WTC11 (cell line): ENCODE results near the gene MT1B. TPM values are rescaled to one million over a fixed set of nuclear protein-coding genes. Genes with fewer than 3 reads are reported as not detected.

ENCODE experiments used
- ATAC-seq: fragments of 200-7000 bp; cut with Tn5 transposase; 2 replicates; pipeline ENCODE4 v1.10.0; 2021; ENCODE audit warnings: mild to moderate bottlenecking, moderate library complexity
- CTCF ChIA-PET: fragments of 300-600 bp; sonication (Branson Sonifier 250); formaldehyde crosslinking; loops from one replicate; lab custom pipeline; 2021; ENCODE audit warnings: antibody characterized with exemption; lab: Charles Lee
- POLR2A ChIA-PET: fragments of 350-600 bp; sonication (Branson Sonifier 250); formaldehyde crosslinking; loops from one replicate; lab custom pipeline; 2021; ENCODE audit warnings: antibody characterized with exemption; lab: Charles Lee
- DNase-seq: peaks from one replicate; pipeline ENCODE4 v3.0.0; 2021; ENCODE audit warnings: low spot score
- H3K27ac Mint-ChIP-seq: 2 replicates; pipeline ENCODE4 v1.8.0; 2021; ENCODE audit warnings: mixed read lengths
- H3K27me3 Mint-ChIP-seq: 2 replicates; pipeline ENCODE4 v1.8.0; 2021; ENCODE audit warnings: low read depth, mild to moderate bottlenecking, moderate library complexity, mixed read lengths
- H3K36me3 Mint-ChIP-seq: 2 replicates; pipeline ENCODE4 v1.8.0; 2021; ENCODE audit warnings: mixed read lengths
- H3K4me1 Mint-ChIP-seq: 2 replicates; pipeline ENCODE4 v1.8.0; 2022; ENCODE audit warnings: mixed read lengths
- H3K4me3 Mint-ChIP-seq: 2 replicates; pipeline ENCODE4 v1.8.0; 2021; ENCODE audit warnings: mild to moderate bottlenecking, moderate library complexity, mixed read lengths
- H3K9me3 Mint-ChIP-seq: 2 replicates; pipeline ENCODE4 v1.8.0; 2021; ENCODE audit warnings: mixed read lengths
- CREB1 ChIP-seq: sonication (generic); formaldehyde crosslinking; IDR thresholded peaks from 2 replicates; pipeline ENCODE4 v1.8.0; 2023; ENCODE audit warnings: mild to moderate bottlenecking, missing genetic modification reagents
- CREM ChIP-seq: sonication (generic); formaldehyde crosslinking; IDR thresholded peaks from 2 replicates; pipeline ENCODE4 v1.8.1; 2022; ENCODE audit warnings: mild to moderate bottlenecking, missing genetic modification reagents, moderate library complexity
- FOXP1 ChIP-seq: sonication (generic); formaldehyde crosslinking; IDR thresholded peaks from 2 replicates; pipeline ENCODE4 v1.8.0; 2022; ENCODE audit warnings: missing genetic modification reagents, mild to moderate bottlenecking, moderate library complexity, borderline replicate concordance
- HMGA2 ChIP-seq: fragments of 250-450 bp; sonication (Bioruptor Pico); IDR thresholded peaks from 2 replicates; pipeline ENCODE4 v1.4.0; 2021; ENCODE audit warnings: mild to moderate bottlenecking, moderate library complexity
- IRF1 ChIP-seq: sonication (generic); formaldehyde crosslinking; IDR thresholded peaks from 2 replicates; pipeline ENCODE4 v1.8.0; 2023; ENCODE audit warnings: missing genetic modification reagents
- NR2C2 ChIP-seq: sonication (generic); formaldehyde crosslinking; IDR thresholded peaks from 2 replicates; pipeline ENCODE4 v1.8.0; 2022; ENCODE audit warnings: mild to moderate bottlenecking, missing genetic modification reagents
- NR3C1 ChIP-seq: sonication (generic); formaldehyde crosslinking; conservative IDR thresholded peaks from 2 replicates; pipeline ENCODE4 v1.8.1; 2023; ENCODE audit warnings: low read depth, mild to moderate bottlenecking, missing genetic modification reagents
- SMAD3 ChIP-seq: sonication (generic); formaldehyde crosslinking; IDR thresholded peaks from 2 replicates; pipeline ENCODE4 v1.8.0; 2022; ENCODE audit warnings: missing genetic modification reagents, mild to moderate bottlenecking, borderline replicate concordance
- ZNF317 ChIP-seq: sonication (generic); formaldehyde crosslinking; IDR thresholded peaks from 2 replicates; pipeline ENCODE4 v1.8.1; 2023; ENCODE audit warnings: low read depth, mild to moderate bottlenecking, moderate library complexity, missing genetic modification reagents, borderline replicate concordance
- ZNF416 ChIP-seq: fragments of 250-450 bp; sonication (Bioruptor Pico); IDR thresholded peaks from 2 replicates; pipeline ENCODE4 v1.9.0; 2021; ENCODE audit warnings: mild to moderate bottlenecking, inconsistent platforms
- total RNA-seq: library from RNA; stranded (reverse); gene quantifications from 3 replicates; pipeline ENCODE4 v1.2.3, GENCODE V29; 2021
- TF ChIP-seq, protein P1 (sequence below): sonication (generic); formaldehyde crosslinking; IDR thresholded peaks from 2 replicates; pipeline ENCODE4 v1.8.1; 2023; ENCODE audit warnings: mild to moderate bottlenecking, missing genetic modification reagents, moderate library complexity
- TF ChIP-seq, protein P2 (sequence below): fragments of 250-450 bp; sonication (Bioruptor Pico); IDR thresholded peaks from 2 replicates; pipeline ENCODE4 v1.9.0; 2021; ENCODE audit warnings: moderate library complexity, mild to moderate bottlenecking, inconsistent platforms, borderline replicate concordance
- TF ChIP-seq, protein P3 (sequence below): sonication (generic); formaldehyde crosslinking; conservative IDR thresholded peaks from 2 replicates; pipeline ENCODE4 v1.8.1; 2022; ENCODE audit warnings: mild to moderate bottlenecking, missing genetic modification reagents
- TF ChIP-seq, protein P4 (sequence below): sonication (generic); formaldehyde crosslinking; IDR thresholded peaks from 2 replicates; pipeline ENCODE4 v1.8.0; 2023; ENCODE audit warnings: mild to moderate bottlenecking, missing genetic modification reagents
- TF ChIP-seq, protein P5 (sequence below): sonication (generic); formaldehyde crosslinking; IDR thresholded peaks from 2 replicates; pipeline ENCODE4 v1.8.1; 2023; ENCODE audit warnings: mild to moderate bottlenecking, moderate library complexity, missing genetic modification reagents
- TF ChIP-seq, protein P6 (sequence below): fragments of 250-450 bp; sonication (Bioruptor Pico); IDR thresholded peaks from 2 replicates; pipeline ENCODE4 v1.9.0; 2021; ENCODE audit warnings: mild to moderate bottlenecking, borderline replicate concordance

The MT1B gene
- total RNA-seq, 1 experiment from 2014 or later, result not detected

DNA sequence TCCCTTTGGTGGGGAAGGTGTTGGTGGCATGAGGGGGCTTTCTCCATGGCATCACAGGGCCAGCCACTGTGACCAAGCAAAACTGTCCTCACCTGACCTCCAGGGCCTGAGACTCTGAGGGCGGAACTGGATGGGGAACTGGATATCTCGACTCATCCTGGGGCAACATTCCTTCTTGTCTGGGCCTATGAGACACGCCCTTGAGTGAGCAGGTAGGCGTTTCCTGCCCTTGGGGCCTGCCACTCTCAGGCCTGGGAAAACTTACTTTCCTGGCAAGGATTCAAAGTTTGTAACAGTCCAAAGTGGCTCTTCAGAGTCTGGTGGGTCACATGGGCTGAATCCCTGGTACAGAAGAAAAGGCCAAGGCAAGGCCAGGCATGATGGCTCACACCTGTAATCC, 40.2 kb downstream of the MT1B start:
- POLR2A ChIA-PET, result interaction anchor here (0.5 kb wide), 1 partner anchor 239 kb away, joined by 3 read pairs; no protein-coding TSS in a partner anchor
- CTCF ChIA-PET, result interaction anchor here (1.4 to 1.5 kb wide), 2 partner anchors 10 to 91 kb away, joined by 4 to 5 read pairs; no protein-coding TSS in a partner anchor
- Mint-ChIP-seq H3K27me3 (no peaks in the 10 kb centered on the region), H3K9me3 (peaks cover 7% of the 10 kb centered on the region)
- DNase-seq (no peak), ATAC-seq (peak; percentile 94)
- no peak for TF ChIP-seq CREB1
- TF ChIP-seq IRF1, result no peak
- no peak for TF ChIP-seq NR3C1
- TF ChIP-seq FOXP1 (CRISPR knock-in tag), result no peak
- TF ChIP-seq, protein P1, sequence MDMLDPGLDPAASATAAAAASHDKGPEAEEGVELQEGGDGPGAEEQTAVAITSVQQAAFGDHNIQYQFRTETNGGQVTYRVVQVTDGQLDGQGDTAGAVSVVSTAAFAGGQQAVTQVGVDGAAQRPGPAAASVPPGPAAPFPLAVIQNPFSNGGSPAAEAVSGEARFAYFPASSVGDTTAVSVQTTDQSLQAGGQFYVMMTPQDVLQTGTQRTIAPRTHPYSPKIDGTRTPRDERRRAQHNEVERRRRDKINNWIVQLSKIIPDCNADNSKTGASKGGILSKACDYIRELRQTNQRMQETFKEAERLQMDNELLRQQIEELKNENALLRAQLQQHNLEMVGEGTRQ (CRISPR knock-in tag), result no peak
- TF ChIP-seq, protein P2, sequence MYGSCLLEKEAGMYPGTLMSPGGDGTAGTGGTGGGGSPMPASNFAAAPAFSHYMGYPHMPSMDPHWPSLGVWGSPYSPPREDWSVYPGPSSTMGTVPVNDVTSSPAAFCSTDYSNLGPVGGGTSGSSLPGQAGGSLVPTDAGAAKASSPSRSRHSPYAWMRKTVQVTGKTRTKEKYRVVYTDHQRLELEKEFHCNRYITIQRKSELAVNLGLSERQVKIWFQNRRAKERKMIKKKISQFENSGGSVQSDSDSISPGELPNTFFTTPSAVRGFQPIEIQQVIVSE, result no peak
- TF ChIP-seq SMAD3 (CRISPR knock-in tag), result no peak
- TF ChIP-seq, protein P3, sequence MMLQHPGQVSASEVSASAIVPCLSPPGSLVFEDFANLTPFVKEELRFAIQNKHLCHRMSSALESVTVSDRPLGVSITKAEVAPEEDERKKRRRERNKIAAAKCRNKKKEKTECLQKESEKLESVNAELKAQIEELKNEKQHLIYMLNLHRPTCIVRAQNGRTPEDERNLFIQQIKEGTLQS (CRISPR knock-in tag), result no peak
- no peak for TF ChIP-seq ZNF317
- no peak for TF ChIP-seq ZNF416 (CRISPR knock-in tag)
- TF ChIP-seq, protein P4, sequence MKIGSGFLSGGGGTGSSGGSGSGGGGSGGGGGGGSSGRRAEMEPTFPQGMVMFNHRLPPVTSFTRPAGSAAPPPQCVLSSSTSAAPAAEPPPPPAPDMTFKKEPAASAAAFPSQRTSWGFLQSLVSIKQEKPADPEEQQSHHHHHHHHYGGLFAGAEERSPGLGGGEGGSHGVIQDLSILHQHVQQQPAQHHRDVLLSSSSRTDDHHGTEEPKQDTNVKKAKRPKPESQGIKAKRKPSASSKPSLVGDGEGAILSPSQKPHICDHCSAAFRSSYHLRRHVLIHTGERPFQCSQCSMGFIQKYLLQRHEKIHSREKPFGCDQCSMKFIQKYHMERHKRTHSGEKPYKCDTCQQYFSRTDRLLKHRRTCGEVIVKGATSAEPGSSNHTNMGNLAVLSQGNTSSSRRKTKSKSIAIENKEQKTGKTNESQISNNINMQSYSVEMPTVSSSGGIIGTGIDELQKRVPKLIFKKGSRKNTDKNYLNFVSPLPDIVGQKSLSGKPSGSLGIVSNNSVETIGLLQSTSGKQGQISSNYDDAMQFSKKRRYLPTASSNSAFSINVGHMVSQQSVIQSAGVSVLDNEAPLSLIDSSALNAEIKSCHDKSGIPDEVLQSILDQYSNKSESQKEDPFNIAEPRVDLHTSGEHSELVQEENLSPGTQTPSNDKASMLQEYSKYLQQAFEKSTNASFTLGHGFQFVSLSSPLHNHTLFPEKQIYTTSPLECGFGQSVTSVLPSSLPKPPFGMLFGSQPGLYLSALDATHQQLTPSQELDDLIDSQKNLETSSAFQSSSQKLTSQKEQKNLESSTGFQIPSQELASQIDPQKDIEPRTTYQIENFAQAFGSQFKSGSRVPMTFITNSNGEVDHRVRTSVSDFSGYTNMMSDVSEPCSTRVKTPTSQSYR (CRISPR knock-in tag), result no peak
- TF ChIP-seq, protein P5, sequence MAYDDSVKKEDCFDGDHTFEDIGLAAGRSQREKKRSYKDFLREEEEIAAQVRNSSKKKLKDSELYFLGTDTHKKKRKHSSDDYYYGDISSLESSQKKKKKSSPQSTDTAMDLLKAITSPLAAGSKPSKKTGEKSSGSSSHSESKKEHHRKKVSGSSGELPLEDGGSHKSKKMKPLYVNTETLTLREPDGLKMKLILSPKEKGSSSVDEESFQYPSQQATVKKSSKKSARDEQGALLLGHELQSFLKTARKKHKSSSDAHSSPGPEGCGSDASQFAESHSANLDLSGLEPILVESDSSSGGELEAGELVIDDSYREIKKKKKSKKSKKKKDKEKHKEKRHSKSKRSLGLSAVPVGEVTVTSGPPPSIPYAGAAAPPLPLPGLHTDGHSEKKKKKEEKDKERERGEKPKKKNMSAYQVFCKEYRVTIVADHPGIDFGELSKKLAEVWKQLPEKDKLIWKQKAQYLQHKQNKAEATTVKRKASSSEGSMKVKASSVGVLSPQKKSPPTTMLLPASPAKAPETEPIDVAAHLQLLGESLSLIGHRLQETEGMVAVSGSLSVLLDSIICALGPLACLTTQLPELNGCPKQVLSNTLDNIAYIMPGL (CRISPR knock-in tag), result no peak
- TF ChIP-seq CREM (CRISPR knock-in tag), result no peak
- TF ChIP-seq, all 79 proteins: peak for 0
- peaks cover 7% of the 10 kb centered on the region for H3K4me1 Mint-ChIP-seq
- no peak overlapping the region for H3K4me3 Mint-ChIP-seq
- H3K27ac Mint-ChIP-seq, result 0 out of 2 replicates have a peak overlapping the region, but pooled peaks have one; percentile 15
- H3K36me3 Mint-ChIP-seq, result peaks cover 2% of the 10 kb centered on the region

GRCh38 chr16:56695246-56695645, 43.6 kb downstream of the MT1B start:
- TF ChIP-seq, protein P6, sequence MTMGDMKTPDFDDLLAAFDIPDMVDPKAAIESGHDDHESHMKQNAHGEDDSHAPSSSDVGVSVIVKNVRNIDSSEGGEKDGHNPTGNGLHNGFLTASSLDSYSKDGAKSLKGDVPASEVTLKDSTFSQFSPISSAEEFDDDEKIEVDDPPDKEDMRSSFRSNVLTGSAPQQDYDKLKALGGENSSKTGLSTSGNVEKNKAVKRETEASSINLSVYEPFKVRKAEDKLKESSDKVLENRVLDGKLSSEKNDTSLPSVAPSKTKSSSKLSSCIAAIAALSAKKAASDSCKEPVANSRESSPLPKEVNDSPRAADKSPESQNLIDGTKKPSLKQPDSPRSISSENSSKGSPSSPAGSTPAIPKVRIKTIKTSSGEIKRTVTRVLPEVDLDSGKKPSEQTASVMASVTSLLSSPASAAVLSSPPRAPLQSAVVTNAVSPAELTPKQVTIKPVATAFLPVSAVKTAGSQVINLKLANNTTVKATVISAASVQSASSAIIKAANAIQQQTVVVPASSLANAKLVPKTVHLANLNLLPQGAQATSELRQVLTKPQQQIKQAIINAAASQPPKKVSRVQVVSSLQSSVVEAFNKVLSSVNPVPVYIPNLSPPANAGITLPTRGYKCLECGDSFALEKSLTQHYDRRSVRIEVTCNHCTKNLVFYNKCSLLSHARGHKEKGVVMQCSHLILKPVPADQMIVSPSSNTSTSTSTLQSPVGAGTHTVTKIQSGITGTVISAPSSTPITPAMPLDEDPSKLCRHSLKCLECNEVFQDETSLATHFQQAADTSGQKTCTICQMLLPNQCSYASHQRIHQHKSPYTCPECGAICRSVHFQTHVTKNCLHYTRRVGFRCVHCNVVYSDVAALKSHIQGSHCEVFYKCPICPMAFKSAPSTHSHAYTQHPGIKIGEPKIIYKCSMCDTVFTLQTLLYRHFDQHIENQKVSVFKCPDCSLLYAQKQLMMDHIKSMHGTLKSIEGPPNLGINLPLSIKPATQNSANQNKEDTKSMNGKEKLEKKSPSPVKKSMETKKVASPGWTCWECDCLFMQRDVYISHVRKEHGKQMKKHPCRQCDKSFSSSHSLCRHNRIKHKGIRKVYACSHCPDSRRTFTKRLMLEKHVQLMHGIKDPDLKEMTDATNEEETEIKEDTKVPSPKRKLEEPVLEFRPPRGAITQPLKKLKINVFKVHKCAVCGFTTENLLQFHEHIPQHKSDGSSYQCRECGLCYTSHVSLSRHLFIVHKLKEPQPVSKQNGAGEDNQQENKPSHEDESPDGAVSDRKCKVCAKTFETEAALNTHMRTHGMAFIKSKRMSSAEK, result no peak
- TF ChIP-seq NR2C2 (CRISPR knock-in tag) (no peak), HMGA2 (CRISPR knock-in tag) (no peak)
- H3K27me3 Mint-ChIP-seq, result peaks cover under 1% of the 10 kb centered on the region; the same call in 1 of the 2 replicates
- CTCF ChIA-PET, result interaction anchor here (1.0 kb wide), 1 partner anchor 92 kb away, joined by 3 read pairs; no protein-coding TSS in a partner anchor
- H3K4me3 Mint-ChIP-seq, result no peak overlapping the region
- H3K36me3 Mint-ChIP-seq, result peaks cover 5% of the 10 kb centered on the region; the same call in 1 of the 2 replicates
- ATAC-seq (no peak), DNase-seq (no peak)
- H3K4me1 Mint-ChIP-seq, result peaks cover 11% of the 10 kb centered on the region
- H3K9me3 Mint-ChIP-seq, result peaks cover 16% of the 10 kb centered on the region
- no peak overlapping the region for H3K27ac Mint-ChIP-seq
- POLR2A ChIA-PET, result no interaction called here
